ENCODE data around the gene MRPL50. TPM values are rescaled to one million over a fixed set of nuclear protein-coding genes. Genes with fewer than 3 reads are reported as not detected.

The MRPL50 gene
- polyA plus RNA-seq, 1 donor: 26.9 TPM

Other genes with a start within 250 kb of the MRPL50 start
- 0.47 TPM for gene BAAT, start 13.6 kb downstream of the MRPL50 start, polyA plus RNA-seq (ENCODE audit: insufficient read length)
- 54.5 TPM for gene ZNF189, start 233 bp upstream of the MRPL50 start, polyA plus RNA-seq (ENCODE audit: insufficient read length)
- 693 TPM for gene ALDOB, start 37.2 kb upstream of the MRPL50 start, polyA plus RNA-seq (ENCODE audit: insufficient read length)
- gene RNF20, start 135.2 kb upstream of the MRPL50 start, polyA plus RNA-seq (ENCODE audit: insufficient read length): 67.0 TPM
- gene PPP3R2, start 196.4 kb upstream of the MRPL50 start, polyA plus RNA-seq (ENCODE audit: insufficient read length): not detected